SKM-1 (cell line): ENCODE data around the gene DEFB124.
"Not testable (repeated sequence)": the region's sequence is repeated elsewhere in the genome, so short reads cannot be mapped to it uniquely, and the experiment has no call there.

Source experiments
- DNase-seq: peaks from one replicate; lab custom pipeline; 2025; ENCODE audit not compliant: unreplicated experiment; lab: John Stamatoyannopoulos, UW

DEFB124 gene

GRCh38 chr20:31426891-31427551 is 47.9 kb downstream of the DEFB124 start:
- DNase-seq = not testable (repeated sequence)

DNA sequence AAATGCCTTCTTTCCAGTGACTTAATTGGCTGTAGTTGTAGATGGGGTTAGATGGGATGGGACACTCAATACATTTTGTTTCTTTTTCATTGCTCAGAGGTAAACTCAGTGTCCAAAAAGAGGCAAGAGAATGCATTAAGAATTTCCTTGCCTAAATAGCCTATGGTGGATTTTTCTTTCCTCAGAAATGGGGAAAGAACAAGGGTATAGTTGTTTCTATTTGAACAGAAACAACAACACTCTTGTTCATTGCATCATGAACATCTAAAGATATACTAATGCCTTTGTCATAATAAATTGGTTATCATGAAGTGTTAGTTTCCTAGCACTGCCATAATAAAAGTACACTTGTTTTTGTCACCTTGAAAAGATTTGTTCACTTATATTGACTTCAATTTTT is 49.1 kb downstream of the DEFB124 start:
- DNase-seq = no peak

- DNase-seq = no peak
These were observed 56.6 kb downstream of the DEFB124 start for GRCh38 chr20:31418307-31418706.

DNA sequence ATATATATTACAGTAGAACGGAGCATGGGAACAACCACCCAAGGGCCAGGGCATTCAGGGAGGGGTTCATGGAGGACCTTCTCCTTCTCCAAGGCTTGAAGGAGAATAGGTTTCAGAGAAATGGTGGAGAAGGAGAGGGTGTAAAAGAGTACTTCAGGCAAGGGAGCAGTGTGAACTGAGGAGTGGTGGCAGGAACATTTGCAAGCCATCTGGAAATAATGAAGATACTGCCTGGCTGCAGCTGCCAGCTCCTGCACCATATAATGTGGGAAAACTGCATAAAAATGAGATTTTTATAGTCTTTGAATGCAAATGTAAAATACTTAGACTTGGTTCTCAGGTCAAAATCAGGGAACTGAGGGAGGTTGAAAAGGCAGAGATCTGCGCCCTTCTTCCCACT is 59.3 kb downstream of the DEFB124 start:
- no peak for DNase-seq
